GM21447 (cell line): ENCODE data around the gene PROX1.

Experiments
- ATAC-seq: cut with Tn5 transposase; IDR thresholded peaks from one replicate; pipeline ENCODE4 v1.9.1; 2021; ENCODE audit not compliant: unreplicated experiment

The PROX1 gene

GRCh38 chr1:213987927-213988506, at the start of gene PROX1:
Gene PROX1, plus strand, starts transcription at chr1:213987973. Its CDS starts 8,563 bp downstream, at chr1:213996536.
- no peak for ATAC-seq

- no peak for ATAC-seq
Observed at GRCh38 chr1:213938776-213939175, 49.0 kb upstream of the PROX1 start.

- no peak for ATAC-seq
Observed at GRCh38 chr1:213939888-213940287, 47.9 kb upstream of the PROX1 start.

- no peak for ATAC-seq
Observed at GRCh38 chr1:213940947-213941346, 46.8 kb upstream of the PROX1 start.

GRCh38 chr1:213942061-213942460, 45.7 kb upstream of the PROX1 start:
- ATAC-seq: no peak

- no peak for ATAC-seq
Observed at GRCh38 chr1:213947200-213947801, 40.5 kb upstream of the PROX1 start.

- ATAC-seq: no peak
Observed at GRCh38 chr1:213951876-213952275, 35.9 kb upstream of the PROX1 start.

- ATAC-seq: no peak
Observed at GRCh38 chr1:213953806-213954205, 34.0 kb upstream of the PROX1 start.

GRCh38 chr1:213956295-213956770, 31.4 kb upstream of the PROX1 start:
- ATAC-seq: no peak

GRCh38 chr1:213958346-213958745, 29.4 kb upstream of the PROX1 start:
- no peak for ATAC-seq

- ATAC-seq: no peak
Observed at GRCh38 chr1:213960963-213961362, 26.8 kb upstream of the PROX1 start.

GRCh38 chr1:213962508-213962907, 25.3 kb upstream of the PROX1 start:
- ATAC-seq: no peak

- ATAC-seq: no peak
Observed at GRCh38 chr1:213966122-213966521, 21.7 kb upstream of the PROX1 start.

- no peak for ATAC-seq
Observed at GRCh38 chr1:213968146-213968825, 19.5 kb upstream of the PROX1 start.

GRCh38 chr1:213969958-213970555, 17.7 kb upstream of the PROX1 start:
- ATAC-seq: no peak

- no peak for ATAC-seq
Observed at GRCh38 chr1:213972141-213972540, 15.6 kb upstream of the PROX1 start.

- no peak for ATAC-seq
Observed at GRCh38 chr1:213973129-213973528, 14.6 kb upstream of the PROX1 start.

GRCh38 chr1:213976665-213977485, 10.9 kb upstream of the PROX1 start:
- no peak for ATAC-seq

- ATAC-seq: no peak
Observed at GRCh38 chr1:213977486-213977842, 10.3 kb upstream of the PROX1 start.

- no peak for ATAC-seq
Observed at GRCh38 chr1:213977909-213978308, 9.9 kb upstream of the PROX1 start.
